Measurements from ENCODE around the gene CYP3A7. TPM values are rescaled to one million over a fixed set of nuclear protein-coding genes. Genes with fewer than 3 reads are reported as not detected.

Gene CYP3A7
- total and polyA plus RNA-seq, 2 of the 13 experiments (the other 11 are each of a cell fraction or from before 2014, with no cell fraction given) = 5.8 to 6.4 TPM

- TF ChIP-seq AHDC1 (CRISPR knock-in tag; IDR thresholded peaks at IDR 0.05; ENCODE audit: borderline replicate concordance) (peak; percentile 95), ZNF333 (CRISPR knock-in tag; IDR thresholded peaks at IDR 0.05; ENCODE audit: borderline replicate concordance) (no peak), ZNF710 (CRISPR knock-in tag; IDR thresholded peaks at IDR 0.05; ENCODE audit: borderline replicate concordance) (peak; percentile 82; the same call in 1 of the 2 replicates), HOXA5 (CRISPR knock-in tag; IDR thresholded peaks at IDR 0.05) (0 out of 2 replicates have a peak, but pooled peaks have one; percentile 37), MYPOP (CRISPR knock-in tag; IDR thresholded peaks at IDR 0.05) (no peak), ARNTL (CRISPR knock-in tag; IDR thresholded peaks at IDR 0.05) (peak; percentile 59; the same call in 1 of the 2 replicates), HOXA7 (CRISPR knock-in tag; IDR thresholded peaks at IDR 0.05) (no peak), ZNF281 (CRISPR knock-in tag; IDR thresholded peaks at IDR 0.05; ENCODE audit: borderline replicate concordance) (peak; percentile 50; the same call in 1 of the 2 replicates), NFAT5 (CRISPR knock-in tag; IDR thresholded peaks at IDR 0.05) (0 out of 2 replicates have a peak, but pooled peaks have one; percentile 30), POLR2AphosphoS5 (IDR thresholded peaks at IDR 0.05; ENCODE audit: low read depth, low read length) (no peak), ZNF160 (CRISPR knock-in tag; IDR thresholded peaks at IDR 0.05) (no peak), YEATS2 (CRISPR knock-in tag; IDR thresholded peaks at IDR 0.05; ENCODE audit: borderline replicate concordance) (no peak)
These were observed 57.3 kb downstream of the CYP3A7 start (continued) for GRCh38 chr7:99677648-99678045.
